ENCODE data around the gene CD47.

DNA sequence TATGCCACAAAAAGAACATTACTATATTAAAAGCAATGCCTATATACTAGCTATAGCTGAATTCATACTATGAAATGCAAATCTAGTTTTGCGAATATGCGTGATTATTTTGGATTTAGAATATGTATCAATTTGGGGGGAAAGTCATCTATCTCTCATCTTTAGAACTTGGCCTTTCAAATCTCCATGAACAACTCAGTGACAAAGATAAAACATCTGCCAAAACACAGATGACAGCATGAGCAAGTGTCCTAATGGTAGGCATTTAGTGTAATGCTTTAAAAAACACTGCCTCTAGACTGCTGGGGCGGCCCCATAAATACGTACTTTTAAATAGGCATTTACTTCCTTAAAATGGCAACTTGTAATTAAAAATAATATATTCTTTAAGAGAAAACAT, 2.7 kb downstream of the CD47 start:
- TF ChIP-seq CTCF (IDR thresholded peaks at IDR 0.05), result no peak
- TF ChIP-seq NRF1 (IDR thresholded peaks at IDR 0.05; ENCODE audit: low read depth, low read length), result no peak
- TF ChIP-seq GATA2 (CRISPR knock-in tag; IDR thresholded peaks at IDR 0.05), result no peak
- TF ChIP-seq TAF1 (IDR thresholded peaks at IDR 0.05; ENCODE audit: borderline replicate concordance, low read depth, low read length), result no peak
- TF ChIP-seq EP300 (IDR thresholded peaks at IDR 0.05; ENCODE audit: borderline replicate concordance in 1 of 2, low read depth in 1 of 2, low read length in 1 of 2), result no peak
- TF ChIP-seq EZH2phosphoT487 (IDR thresholded peaks at IDR 0.05; ENCODE audit: borderline replicate concordance, low read depth), result no peak
- no peak for TF ChIP-seq GABPA (IDR thresholded peaks at IDR 0.05; ENCODE audit: low read depth)
- TF ChIP-seq MEF2A (IDR thresholded peaks at IDR 0.05; ENCODE audit: borderline replicate concordance, low read depth), result no peak
- TF ChIP-seq NFIC (IDR thresholded peaks at IDR 0.05; ENCODE audit: borderline replicate concordance), result no peak
- no peak for TF ChIP-seq YY1 (IDR thresholded peaks at IDR 0.05; ENCODE audit: low read depth)
- TF ChIP-seq RXRA (IDR thresholded peaks at IDR 0.05; ENCODE audit: borderline replicate concordance, low read depth), result no peak
- no peak for TF ChIP-seq POLR2AphosphoS5 (IDR thresholded peaks at IDR 0.05; ENCODE audit: low read depth, low read length)

Data from SK-N-SH (cell line).